ENCODE measurements around the gene GMPPA.

DNA sequence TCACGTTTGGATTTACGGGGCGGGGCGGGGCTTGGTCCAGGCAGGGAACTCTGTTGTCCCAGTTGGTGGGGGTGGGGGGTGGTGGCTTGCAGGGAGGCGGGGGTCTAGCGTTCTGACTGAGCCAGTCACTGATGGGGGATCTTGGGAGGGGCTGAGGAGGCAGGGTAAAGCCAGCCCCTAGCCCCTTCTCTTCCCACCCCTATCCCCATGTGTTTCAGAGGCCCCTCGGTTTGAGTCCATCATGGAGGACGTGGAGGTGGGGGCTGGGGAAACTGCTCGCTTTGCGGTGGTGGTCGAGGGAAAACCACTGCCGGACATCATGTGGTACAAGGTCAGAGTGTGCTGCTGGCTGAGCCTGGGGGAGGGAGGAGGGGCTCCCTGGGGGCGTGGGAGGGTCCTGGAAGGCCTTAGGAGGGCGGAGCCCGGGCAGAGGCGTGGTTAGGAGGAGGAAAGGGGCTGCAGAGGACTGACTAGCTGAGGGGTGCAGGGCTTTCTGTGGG lies 22.0 kb upstream of the GMPPA start:
- TF ChIP-seq TOX (CRISPR knock-in tag; IDR thresholded peaks at IDR 0.05; ENCODE audit: borderline replicate concordance) (no peak), TSHZ2 (CRISPR knock-in tag; IDR thresholded peaks at IDR 0.05) (no peak), SNAI2 (CRISPR knock-in tag; IDR thresholded peaks at IDR 0.05) (no peak), BACH2 (CRISPR knock-in tag; IDR thresholded peaks at IDR 0.05; ENCODE audit: borderline replicate concordance) (no peak), ZFP30 (CRISPR knock-in tag; IDR thresholded peaks at IDR 0.05) (no peak), RARB (CRISPR knock-in tag; IDR thresholded peaks at IDR 0.05) (no peak), GLIS3 (CRISPR knock-in tag; IDR thresholded peaks at IDR 0.05) (no peak), ARNTL (CRISPR knock-in tag; IDR thresholded peaks at IDR 0.05; ENCODE audit: borderline replicate concordance, low read depth) (no peak), ZNF8 (CRISPR knock-in tag; IDR thresholded peaks at IDR 0.05) (no peak), ZFP3 (CRISPR knock-in tag; IDR thresholded peaks at IDR 0.05) (no peak), CSDC2 (CRISPR knock-in tag; IDR thresholded peaks at IDR 0.05) (no peak)
- TF ChIP-seq, protein P1, sequence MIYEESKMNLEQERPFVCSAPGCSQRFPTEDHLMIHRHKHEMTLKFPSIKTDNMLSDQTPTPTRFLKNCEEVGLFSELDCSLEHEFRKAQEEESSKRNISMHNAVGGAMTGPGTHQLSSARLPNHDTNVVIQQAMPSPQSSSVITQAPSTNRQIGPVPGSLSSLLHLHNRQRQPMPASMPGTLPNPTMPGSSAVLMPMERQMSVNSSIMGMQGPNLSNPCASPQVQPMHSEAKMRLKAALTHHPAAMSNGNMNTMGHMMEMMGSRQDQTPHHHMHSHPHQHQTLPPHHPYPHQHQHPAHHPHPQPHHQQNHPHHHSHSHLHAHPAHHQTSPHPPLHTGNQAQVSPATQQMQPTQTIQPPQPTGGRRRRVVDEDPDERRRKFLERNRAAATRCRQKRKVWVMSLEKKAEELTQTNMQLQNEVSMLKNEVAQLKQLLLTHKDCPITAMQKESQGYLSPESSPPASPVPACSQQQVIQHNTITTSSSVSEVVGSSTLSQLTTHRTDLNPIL (CRISPR knock-in tag; IDR thresholded peaks at IDR 0.05; ENCODE audit: low read depth), result no peak
- TF ChIP-seq, protein P2, sequence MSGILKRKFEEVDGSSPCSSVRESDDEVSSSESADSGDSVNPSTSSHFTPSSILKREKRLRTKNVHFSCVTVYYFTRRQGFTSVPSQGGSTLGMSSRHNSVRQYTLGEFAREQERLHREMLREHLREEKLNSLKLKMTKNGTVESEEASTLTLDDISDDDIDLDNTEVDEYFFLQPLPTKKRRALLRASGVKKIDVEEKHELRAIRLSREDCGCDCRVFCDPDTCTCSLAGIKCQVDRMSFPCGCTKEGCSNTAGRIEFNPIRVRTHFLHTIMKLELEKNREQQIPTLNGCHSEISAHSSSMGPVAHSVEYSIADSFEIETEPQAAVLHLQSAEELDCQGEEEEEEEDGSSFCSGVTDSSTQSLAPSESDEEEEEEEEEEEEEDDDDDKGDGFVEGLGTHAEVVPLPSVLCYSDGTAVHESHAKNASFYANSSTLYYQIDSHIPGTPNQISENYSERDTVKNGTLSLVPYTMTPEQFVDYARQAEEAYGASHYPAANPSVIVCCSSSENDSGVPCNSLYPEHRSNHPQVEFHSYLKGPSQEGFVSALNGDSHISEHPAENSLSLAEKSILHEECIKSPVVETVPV (CRISPR knock-in tag; IDR thresholded peaks at IDR 0.05), result no peak
